Inflammatory macrophage (primary cell): ENCODE results near the gene CFAP69.
A peak's percentile ranks its signal among the peaks of the same experiment; 100 is the strongest.
"Not testable (repeated sequence)": the region's sequence is repeated elsewhere in the genome, so short reads cannot be mapped to it uniquely, and the experiment has no call there.

ENCODE experiments used
- DNase-seq, 2 donors: peaks; one replicate each; pipeline ENCODE4 v3.0.0-alpha.2; 2020 to 2022

CFAP69 gene

GRCh38 chr7:90274161-90274560 is 29.2 kb downstream of the CFAP69 start:
- DNase-seq = no peak

- no peak for DNase-seq
These were observed 31.2 kb downstream of the CFAP69 start for GRCh38 chr7:90276033-90276728.

DNA sequence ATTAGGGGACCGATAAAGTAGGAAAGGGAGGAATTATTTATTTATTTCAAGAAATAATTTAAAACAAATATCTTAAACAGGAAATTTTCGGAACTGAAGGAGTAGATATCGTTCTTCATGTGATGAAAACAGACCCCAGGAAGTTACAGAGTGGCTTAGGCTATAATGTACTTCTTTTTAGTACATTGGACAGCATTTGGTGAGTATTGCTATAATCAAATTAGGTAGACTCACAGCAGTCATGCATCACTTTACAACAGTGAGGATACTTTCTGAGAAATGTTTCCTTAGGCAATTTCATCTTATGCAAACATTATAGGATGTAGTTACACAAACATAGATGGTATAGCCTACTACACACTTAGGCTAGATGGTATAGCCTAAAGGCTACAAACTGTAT is 43.2 kb downstream of the CFAP69 start:
- no peak for DNase-seq

DNA sequence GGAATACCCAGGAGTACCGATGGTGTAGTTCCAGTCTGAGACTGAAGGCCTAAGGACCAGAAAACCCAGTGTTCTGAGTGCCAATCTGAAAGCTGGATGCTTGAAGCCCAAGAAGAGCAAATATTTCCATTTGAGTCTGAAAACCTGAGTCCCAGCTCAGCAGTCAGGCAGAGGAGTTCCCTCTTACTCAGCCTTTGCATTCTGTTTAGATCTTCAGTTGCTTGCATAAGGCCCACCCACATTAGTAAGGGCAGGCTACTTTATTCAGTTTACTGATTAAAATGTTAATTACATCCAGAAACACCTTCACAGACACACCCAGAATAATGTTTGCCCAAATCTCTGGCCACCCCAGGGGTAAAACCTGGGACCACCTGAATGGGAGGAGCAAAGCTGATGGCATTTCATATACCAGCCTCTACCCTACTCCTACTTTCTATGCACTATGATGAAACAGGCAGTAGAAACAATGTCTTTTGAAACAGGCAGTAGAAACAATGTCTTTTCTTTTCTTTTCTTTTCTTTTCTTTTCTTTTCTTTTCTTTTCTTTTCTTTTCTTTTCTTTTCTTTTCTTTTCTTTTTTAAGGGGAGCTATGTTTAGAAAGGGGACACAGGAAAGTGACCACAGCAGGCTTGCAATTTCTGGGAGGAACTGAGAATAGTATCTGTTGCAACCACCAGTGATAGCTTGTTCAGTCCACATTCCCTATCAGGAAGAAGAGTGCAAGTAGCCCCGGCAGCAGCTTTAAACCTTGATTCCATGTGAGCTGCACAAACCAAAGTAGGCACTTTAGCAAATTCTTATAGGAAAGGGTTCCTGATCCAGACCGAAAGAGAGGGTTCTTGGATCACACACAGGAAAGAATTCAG is 45.5 kb downstream of the CFAP69 start:
- peak; percentile 21 to 43 for DNase-seq

GRCh38 chr7:90298145-90299038 is 53.4 kb downstream of the CFAP69 start:
- DNase-seq = peak; percentile 35 to 36

GRCh38 chr7:90303241-90303640 is 58.3 kb downstream of the CFAP69 start:
- DNase-seq = no peak

- DNase-seq = no peak
These were observed 64.9 kb downstream of the CFAP69 start for GRCh38 chr7:90309872-90310271.

- DNase-seq = no peak
These were observed 66.2 kb downstream of the CFAP69 start for GRCh38 chr7:90311175-90311574.

- DNase-seq = peak in 1 of 2 donors; percentile 15
These were observed 67.8 kb downstream of the CFAP69 start for GRCh38 chr7:90312745-90313144.

GRCh38 chr7:90313907-90314306 is 68.9 kb downstream of the CFAP69 start:
- no peak for DNase-seq

DNA sequence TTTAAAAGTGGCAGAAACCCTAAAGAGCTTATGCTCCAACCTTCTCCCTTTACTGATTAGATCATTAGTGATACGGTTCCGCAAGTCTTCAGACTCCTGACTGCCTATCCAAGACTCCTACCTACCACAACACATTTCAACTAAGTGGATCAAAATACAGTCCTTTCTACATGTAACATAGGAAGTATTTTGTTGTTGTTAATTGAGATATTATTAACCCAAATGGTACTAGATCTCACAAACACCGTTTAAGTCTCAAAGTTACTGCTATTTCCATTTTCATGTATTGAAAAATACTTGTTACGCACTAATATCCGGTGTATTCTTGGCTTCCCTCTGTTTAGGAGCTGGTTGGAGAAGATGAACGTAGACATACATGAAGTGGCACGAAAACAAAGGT is 75.0 kb downstream of the CFAP69 start:
- no peak for DNase-seq

- no peak for DNase-seq
These were observed 75.4 kb downstream of the CFAP69 start for GRCh38 chr7:90320418-90320800.

DNA sequence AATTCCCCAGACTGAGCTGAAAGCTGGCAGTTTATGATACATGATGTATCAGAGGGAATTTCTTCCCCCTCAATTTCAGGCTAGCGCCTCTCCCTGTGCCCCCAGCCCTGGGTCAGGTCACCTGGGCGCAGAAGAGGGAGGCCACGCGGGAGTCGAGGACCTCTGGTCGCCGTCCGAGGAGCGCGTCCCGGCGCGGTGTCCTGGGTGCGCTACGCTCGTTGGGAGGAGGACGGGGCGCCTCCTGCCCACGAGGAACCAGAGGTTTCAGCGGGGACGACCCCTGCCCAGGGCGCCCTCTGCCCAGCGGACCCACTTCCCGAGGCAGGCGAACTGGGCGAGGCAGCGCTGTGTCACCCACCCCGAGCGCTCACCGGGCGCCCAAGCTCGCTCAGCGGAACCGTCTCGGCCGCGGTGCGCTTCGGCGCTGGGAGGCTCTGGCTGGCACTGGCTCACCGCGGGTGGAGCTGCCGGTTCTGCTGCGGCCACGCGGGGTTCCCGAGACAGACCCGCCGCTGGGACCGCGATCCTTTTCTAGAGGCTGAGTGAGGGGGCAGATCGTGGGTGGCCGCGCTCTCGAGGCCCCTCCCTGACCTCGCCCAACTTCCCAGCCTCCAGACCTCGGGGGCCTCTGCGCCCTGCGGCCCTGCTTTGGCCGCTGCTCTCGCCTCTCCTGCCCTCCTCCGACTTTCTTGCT is 76.0 kb downstream of the CFAP69 start, which contains the start of gene FAM237B:
Gene FAM237B (minus strand): TSS at position 504 of the 694 bp plus-strand sequence. CDS start 1,556 bp downstream, outside the sequence.
- no peak for DNase-seq

DNA sequence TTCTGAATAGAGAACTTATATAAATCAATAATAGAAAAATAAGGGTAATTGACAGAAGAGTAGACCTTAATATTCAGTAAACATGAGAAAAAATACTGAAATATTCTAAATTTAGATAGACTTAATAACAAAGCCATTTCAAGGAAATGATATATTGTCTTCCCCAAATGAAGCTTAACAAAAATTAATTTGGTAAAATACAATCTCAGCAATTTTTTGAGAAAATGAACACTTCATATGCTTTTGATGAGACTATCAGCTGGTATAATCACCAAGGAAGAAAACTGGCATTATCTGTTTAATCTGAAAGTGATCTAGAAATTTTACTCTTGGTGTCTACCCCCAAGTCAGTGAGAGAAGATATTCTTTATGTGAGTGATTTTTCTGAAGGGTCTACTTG is 77.9 kb downstream of the CFAP69 start:
- no peak for DNase-seq

DNA sequence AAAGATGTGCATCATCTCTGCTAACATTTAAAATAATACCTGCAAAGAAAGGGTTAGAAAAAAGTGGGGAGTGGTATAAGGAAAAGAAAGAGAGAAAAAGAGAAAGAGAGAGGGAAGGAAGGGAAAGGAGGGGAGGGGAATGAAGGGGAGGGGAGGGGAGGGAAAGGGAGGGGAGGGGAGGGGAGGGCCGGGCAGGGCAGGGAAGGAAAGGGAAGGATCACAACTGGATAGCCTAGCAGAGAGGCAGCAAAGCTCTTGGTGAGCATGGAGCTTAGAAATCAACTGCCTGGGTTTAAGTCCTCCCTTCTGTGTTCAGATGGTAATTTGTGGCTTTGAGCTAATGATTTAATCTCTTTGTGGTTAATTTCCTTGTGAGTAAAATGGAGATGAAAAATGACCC is 81.5 kb downstream of the CFAP69 start:
- no peak for DNase-seq

- DNase-seq = no peak
These were observed 89.3 kb downstream of the CFAP69 start for GRCh38 chr7:90334193-90334843.

- DNase-seq = not testable (repeated sequence)
These were observed 90.0 kb downstream of the CFAP69 start for GRCh38 chr7:90334926-90335325.

DNA sequence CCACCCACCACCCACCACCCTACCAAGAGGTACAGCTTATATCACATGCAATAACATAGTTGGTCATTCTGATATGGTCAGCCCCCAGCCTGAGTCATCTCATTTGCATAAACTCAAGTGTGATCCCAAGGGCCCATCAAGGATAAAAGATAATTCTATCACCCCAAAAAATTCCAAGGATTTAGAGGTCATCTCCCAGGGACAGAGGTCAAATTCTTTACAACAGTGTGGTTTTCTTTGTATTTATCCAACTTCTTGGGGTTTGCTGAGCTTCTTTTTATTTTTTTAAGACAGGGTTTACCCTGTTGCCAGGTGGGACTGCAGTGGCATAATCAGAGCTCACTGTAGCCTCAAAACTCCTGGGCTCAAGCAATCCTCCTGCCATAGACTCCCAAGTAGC is 92.1 kb downstream of the CFAP69 start:
- DNase-seq = no peak

- no peak for DNase-seq
These were observed 100.0 kb downstream of the CFAP69 start for GRCh38 chr7:90345016-90345415.

DNA sequence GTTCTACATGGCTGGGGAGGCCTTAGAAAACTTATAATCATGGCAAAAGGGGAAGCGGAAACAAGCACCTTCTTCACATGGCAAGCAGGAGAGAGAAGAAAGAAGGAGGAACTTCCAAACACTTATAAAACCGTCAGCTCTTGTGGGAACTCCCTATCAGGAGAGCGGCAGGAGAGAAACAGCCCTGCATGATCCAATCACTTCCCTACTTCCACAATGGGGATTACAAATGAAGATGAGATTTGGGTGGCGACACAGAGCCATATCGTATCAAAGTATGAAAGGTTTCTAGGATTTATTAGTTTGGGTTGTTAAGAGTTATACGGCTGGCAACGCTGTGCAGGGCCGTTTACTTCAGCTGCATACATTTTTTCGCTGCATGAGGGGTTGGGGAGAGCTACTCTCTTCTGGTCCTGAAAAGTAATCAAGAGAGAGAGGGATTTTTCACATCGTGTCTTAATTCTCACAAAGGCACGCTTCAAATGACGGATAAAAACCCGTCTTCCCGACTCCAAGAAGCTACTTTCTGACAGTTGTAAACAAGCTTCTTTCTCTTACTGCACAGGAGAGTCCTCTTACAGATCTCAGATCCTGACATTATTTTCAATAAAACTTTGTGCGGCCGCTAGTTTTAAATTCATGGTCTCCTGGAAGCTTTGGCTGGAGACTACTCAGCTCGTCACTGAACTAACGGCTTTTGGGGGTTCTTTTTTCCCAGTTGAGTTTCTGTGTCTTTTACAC is 100.8 kb downstream of the CFAP69 start:
- DNase-seq = peak; percentile 39 to 52
